SU-DHL-6 (cell line): ENCODE results near the gene RMP24.

ENCODE experiments used
- H2AFZ ChIP-seq: fragments of 200-600 bp; sonication (generic); 2 replicates; pipeline ENCODE4 v1.6.1; 2014; ENCODE audit warnings: low read depth, mild to moderate bottlenecking, moderate library complexity, mixed read lengths, antibody characterized with exemption, low read length; ENCODE audit not compliant: severe bottlenecking
- H3F3A ChIP-seq: fragments of 200-600 bp; shearing (Covaris generic); 2 replicates; pipeline ENCODE4 v1.6.0; 2016; ENCODE audit warnings: antibody characterized with exemption, mild to moderate bottlenecking; ENCODE audit not compliant: insufficient read depth
- H3K27ac ChIP-seq: fragments of 200-600 bp; sonication (generic); 2 replicates; pipeline ENCODE4 v1.5.1; 2016; ENCODE audit warnings: low read depth, mild to moderate bottlenecking, low read length, moderate library complexity, mixed read lengths
- H3K27me3 ChIP-seq: fragments of 200-600 bp; sonication (generic), shearing (Covaris generic); 2 replicates; pipeline ENCODE4 v1.6.0; 2014; ENCODE audit warnings: mild to moderate bottlenecking, low read length
- H3K36me3 ChIP-seq: fragments of 200-600 bp; sonication (generic); 2 replicates; pipeline ENCODE4 v1.6.1; 2014; ENCODE audit warnings: mild to moderate bottlenecking, low read length, mixed read lengths
- H3K4me2 ChIP-seq: fragments of 300-600, 200-600 bp; shearing (Covaris generic), sonication (generic); 2 replicates; pipeline ENCODE4 v1.6.0; 2014; ENCODE audit warnings: low read length, low read depth, mild to moderate bottlenecking; ENCODE audit not compliant: poor library complexity, severe bottlenecking
- H3K4me3 ChIP-seq: fragments of 200-600 bp; sonication (generic); 2 replicates; pipeline ENCODE4 v1.5.1; 2014; ENCODE audit warnings: antibody characterized with exemption, low read length, mild to moderate bottlenecking, mixed read lengths; ENCODE audit not compliant: insufficient read depth, poor library complexity, severe bottlenecking
- H3K79me2 ChIP-seq: fragments of 200-600 bp; sonication (generic); 2 replicates; pipeline ENCODE4 v1.6.1; 2014; ENCODE audit warnings: mild to moderate bottlenecking, low read length, moderate library complexity; ENCODE audit not compliant: insufficient read depth
- H3K9ac ChIP-seq: fragments of 200-600 bp; sonication (generic); 2 replicates; pipeline ENCODE4 v1.7.0; 2014; ENCODE audit warnings: mild to moderate bottlenecking, low read length
- H3K9me2 ChIP-seq: fragments of 200-600 bp; sonication (generic); replicated peaks from 2 replicates; pipeline ENCODE4 v1.6.1; 2014; ENCODE audit warnings: low read length; ENCODE audit not compliant: insufficient read depth
- H3K9me3 ChIP-seq: fragments of 200-600 bp; sonication (generic); 2 replicates; pipeline ENCODE4 v1.6.1; 2014; ENCODE audit warnings: low read length, mixed read lengths; ENCODE audit not compliant: insufficient read depth
- H4K20me1 ChIP-seq: fragments of 200-600 bp; sonication (generic); 2 replicates; pipeline ENCODE4 v1.6.1; 2014; ENCODE audit warnings: low read depth, mild to moderate bottlenecking, antibody characterized with exemption, low read length, moderate library complexity, mixed read lengths
- EZH2phosphoT487 ChIP-seq: fragments of 200-600 bp; sonication (generic), shearing (Covaris generic); conservative IDR thresholded peaks from 2 replicates; pipeline ENCODE4 v1.6.1; 2018; ENCODE audit warnings: mild to moderate bottlenecking, antibody characterized with exemption, low read length, moderate library complexity, mixed read lengths
- TF ChIP-seq, protein P1 (sequence below): fragments of 200-600 bp; sonication (generic); IDR thresholded peaks from one replicate; pipeline ENCODE4 v1.5.1; 2017; ENCODE audit warnings: antibody characterized with exemption, mild to moderate bottlenecking, low read length, moderate library complexity; ENCODE audit not compliant: insufficient read depth, poor library complexity, severe bottlenecking

Gene RMP24

DNA sequence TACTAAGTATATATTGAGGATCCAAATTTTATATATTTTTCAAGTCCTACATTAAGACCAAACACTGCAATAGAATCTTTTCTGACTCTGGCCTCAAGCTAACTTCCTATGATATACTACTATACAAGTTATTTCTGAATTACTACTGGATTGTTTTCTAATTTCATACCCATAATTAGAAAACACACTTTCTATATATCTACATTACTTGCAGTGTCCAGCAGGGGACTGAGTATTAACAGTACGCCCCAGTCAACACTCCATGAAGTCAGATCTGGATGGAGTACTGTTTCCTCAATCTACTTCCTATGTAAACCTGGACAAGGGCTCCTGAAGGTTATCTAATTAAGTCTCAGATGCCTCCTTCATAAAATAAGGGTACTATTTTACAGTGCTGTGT, 26.5 kb downstream of the RMP24 start:
- H2AFZ ChIP-seq: no peak overlapping the region
- H3F3A ChIP-seq: no peaks in the 10 kb centered on the region; the same call in 1 of the 2 replicates
- no peaks in the 10 kb centered on the region for H3K9me2 ChIP-seq
- H3K79me2 ChIP-seq: no peaks in the 10 kb centered on the region
- no peaks in the 10 kb centered on the region for H3K9me3 ChIP-seq
- no peak overlapping the region for H3K4me2 ChIP-seq
- H3K27ac ChIP-seq: no peak overlapping the region
- no peaks in the 10 kb centered on the region for H4K20me1 ChIP-seq
- no peaks in the 10 kb centered on the region for H3K27me3 ChIP-seq
- H3K9ac ChIP-seq: no peak overlapping the region
- TF ChIP-seq EZH2phosphoT487: no peak
- TF ChIP-seq, protein P1, sequence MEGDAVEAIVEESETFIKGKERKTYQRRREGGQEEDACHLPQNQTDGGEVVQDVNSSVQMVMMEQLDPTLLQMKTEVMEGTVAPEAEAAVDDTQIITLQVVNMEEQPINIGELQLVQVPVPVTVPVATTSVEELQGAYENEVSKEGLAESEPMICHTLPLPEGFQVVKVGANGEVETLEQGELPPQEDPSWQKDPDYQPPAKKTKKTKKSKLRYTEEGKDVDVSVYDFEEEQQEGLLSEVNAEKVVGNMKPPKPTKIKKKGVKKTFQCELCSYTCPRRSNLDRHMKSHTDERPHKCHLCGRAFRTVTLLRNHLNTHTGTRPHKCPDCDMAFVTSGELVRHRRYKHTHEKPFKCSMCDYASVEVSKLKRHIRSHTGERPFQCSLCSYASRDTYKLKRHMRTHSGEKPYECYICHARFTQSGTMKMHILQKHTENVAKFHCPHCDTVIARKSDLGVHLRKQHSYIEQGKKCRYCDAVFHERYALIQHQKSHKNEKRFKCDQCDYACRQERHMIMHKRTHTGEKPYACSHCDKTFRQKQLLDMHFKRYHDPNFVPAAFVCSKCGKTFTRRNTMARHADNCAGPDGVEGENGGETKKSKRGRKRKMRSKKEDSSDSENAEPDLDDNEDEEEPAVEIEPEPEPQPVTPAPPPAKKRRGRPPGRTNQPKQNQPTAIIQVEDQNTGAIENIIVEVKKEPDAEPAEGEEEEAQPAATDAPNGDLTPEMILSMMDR: peak; percentile 31
- H3K4me3 ChIP-seq: no peak overlapping the region
- no peaks in the 10 kb centered on the region for H3K36me3 ChIP-seq

DNA sequence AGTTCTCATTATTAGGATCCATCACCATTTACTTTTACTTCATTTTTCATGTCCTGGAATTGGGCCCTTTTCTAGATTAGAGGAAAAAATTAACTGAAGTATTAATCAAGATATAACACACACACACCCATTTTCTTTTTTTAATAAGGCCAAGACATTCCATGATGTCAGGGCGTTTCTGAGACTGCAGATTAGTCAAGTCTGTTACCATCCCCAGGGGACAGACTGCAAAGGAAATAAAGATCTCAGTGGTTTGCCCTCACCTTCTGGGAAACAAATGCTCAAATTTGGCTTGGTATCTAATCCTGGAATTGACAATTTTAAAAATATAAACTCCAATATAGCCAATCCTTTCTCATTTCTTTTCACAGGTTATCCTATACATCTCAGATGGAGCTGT, 27.4 kb downstream of the RMP24 start:
- TF ChIP-seq, protein P1: no peak
- Histone ChIP-seq H3F3A (no peaks in the 10 kb centered on the region; the same call in 1 of the 2 replicates), H3K27me3 (no peaks in the 10 kb centered on the region), H4K20me1 (no peaks in the 10 kb centered on the region), H3K27ac (no peak overlapping the region), H3K4me3 (no peak overlapping the region), H3K9me2 (no peaks in the 10 kb centered on the region), H3K9me3 (no peaks in the 10 kb centered on the region), H3K36me3 (no peaks in the 10 kb centered on the region), H3K79me2 (no peaks in the 10 kb centered on the region), H3K9ac (no peak overlapping the region), H3K4me2 (no peak overlapping the region), H2AFZ (no peak overlapping the region)

DNA sequence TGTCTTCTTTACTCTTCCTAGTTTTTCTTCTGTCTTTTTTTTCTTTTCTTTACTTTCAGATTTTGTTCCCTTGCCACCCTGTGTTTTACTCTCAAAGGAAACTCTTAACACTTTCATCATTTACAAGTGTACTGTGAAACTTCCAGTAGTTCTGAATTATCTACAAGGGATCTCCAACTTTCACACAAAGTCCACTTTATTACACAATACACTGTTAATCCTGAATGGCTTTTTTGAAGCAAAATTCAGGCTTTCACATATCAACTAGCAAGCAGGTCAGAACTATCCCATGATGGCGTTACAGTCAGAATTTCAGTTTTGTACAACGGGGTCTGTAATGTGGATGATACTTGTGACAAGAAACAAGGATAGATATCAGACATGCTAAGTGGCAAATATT, 34.5 kb downstream of the RMP24 start:
- Histone ChIP-seq H3K79me2 (no peaks in the 10 kb centered on the region), H3K9ac (no peak overlapping the region), H3K27ac (no peak overlapping the region), H2AFZ (no peak overlapping the region), H3F3A (no peaks in the 10 kb centered on the region), H3K9me3 (no peaks in the 10 kb centered on the region), H3K27me3 (no peaks in the 10 kb centered on the region), H4K20me1 (no peaks in the 10 kb centered on the region), H3K4me3 (no peak overlapping the region), H3K36me3 (no peaks in the 10 kb centered on the region), H3K4me2 (no peak overlapping the region), H3K9me2 (no peaks in the 10 kb centered on the region)
- TF ChIP-seq, protein P1: no peak
- TF ChIP-seq EZH2phosphoT487: no peak

DNA sequence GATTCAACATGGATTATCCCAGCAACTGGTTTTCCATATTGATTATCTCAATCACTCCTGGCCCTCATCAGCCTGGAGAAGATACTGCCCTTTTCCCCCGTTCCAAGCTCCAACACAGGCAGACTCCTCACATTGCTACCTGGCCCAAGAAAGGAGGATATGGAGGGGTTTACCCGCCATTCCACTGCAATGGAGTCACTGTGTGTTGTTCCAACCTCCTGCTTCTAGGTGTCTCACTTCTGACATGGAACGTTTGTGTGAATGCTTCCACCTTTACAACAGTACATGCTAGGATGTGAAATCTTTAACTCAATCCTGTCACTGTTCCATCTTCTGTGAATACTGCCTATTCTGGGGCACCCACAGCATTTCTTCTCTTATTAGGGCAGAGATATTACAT, 36.7 kb downstream of the RMP24 start:
- no peaks in the 10 kb centered on the region for H3K27me3 ChIP-seq
- no peaks in the 10 kb centered on the region for H3K36me3 ChIP-seq
- H2AFZ ChIP-seq: no peak overlapping the region
- H3K4me3 ChIP-seq: no peak overlapping the region
- TF ChIP-seq, protein P1: no peak
- no peak for TF ChIP-seq EZH2phosphoT487
- H3K9ac ChIP-seq: no peak overlapping the region
- H3K9me3 ChIP-seq: no peaks in the 10 kb centered on the region
- no peaks in the 10 kb centered on the region for H3F3A ChIP-seq
- no peaks in the 10 kb centered on the region for H3K79me2 ChIP-seq
- no peak overlapping the region for H3K27ac ChIP-seq
- H3K9me2 ChIP-seq: no peaks in the 10 kb centered on the region
- no peaks in the 10 kb centered on the region for H4K20me1 ChIP-seq
- H3K4me2 ChIP-seq: no peak overlapping the region
